NCI-H1048 (cell line): Measurements from ENCODE around the gene SHPK.
"Not testable (repeated sequence)": the region's sequence is repeated elsewhere in the genome, so short reads cannot be mapped to it uniquely, and the experiment has no call there.

ENCODE experiments used
- DNase-seq: peaks from one replicate; lab custom pipeline; 2025; lab: John Stamatoyannopoulos, UW

Gene SHPK

DNA sequence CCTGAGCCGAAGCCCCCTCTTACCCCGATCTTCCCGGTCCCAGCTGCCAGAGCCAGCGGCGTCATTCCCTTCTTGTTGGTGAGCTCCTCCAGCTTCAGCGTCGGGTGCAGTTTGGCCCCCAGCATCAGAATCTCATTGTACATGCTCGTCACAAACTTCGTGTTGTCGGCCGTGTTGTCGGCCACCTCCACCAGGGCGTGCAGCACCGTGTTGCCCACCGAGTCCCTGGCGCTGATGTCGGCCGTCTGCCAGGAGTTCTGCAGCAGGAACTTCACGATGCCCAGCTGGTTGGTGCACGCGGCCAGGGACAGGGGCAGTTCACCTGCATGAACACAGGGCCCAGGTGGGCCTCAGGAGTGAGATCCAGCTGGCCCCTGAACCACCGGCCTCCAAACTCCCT, 46.3 kb downstream of the SHPK start:
- no peak for DNase-seq

DNA sequence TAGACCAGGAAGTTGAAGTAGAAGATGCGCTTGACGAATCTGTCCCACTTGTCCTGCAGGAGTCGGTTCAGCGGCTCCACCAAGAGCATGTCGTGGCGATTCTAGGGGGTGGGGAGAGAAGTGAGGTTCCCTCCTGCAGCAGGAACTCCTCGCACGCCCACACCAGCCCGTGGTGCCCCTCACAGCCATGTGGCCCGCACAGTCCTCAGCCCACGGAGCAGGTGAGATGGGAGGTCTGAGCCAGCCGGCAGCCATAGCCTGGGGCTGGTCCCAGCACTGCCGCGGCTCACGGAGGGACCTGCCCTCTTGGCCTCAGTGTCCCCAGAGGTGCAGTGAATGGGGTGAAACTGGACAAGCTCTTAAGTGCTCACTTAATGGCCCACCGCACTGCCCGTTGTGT, 50.2 kb downstream of the SHPK start:
- no peak for DNase-seq

DNA sequence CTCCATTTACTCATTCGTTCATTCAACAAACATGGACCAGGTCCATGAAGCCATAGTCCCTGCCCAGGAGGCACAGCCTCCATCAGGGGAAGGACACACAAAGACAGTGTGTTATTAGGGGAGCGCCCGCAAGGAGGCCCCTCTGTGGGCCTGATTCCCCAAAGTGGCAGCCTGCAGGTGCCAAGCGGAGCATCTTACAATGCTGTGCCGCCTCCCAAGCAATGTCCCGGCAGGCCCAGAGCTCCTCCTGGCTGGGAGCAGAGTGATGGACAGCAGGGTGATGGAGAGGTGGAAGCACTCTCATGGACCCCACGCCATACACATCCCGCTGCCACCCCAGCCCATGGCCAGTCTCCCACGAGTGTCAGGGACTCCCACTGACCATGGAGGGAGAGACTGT, 52.6 kb downstream of the SHPK start:
- DNase-seq = no peak

DNA sequence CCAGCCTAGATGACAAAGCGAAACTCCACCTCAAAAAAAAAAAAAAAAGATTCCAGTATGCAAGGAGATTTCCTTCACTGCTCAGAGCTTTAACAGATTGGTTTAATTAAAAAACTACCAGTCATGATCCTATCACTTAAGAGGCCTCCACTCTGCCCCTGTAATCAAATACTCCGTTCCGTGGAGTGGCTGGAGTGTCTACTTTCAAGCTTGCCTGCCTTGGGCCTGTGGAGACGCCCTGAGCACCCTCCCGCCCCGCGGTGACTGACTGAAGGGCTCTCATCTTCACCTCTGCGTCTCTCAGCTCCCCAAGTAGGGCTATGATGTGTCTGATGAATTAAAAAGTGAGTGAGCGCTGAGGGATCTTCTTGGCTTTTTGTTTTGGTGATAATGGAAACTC, 53.1 kb downstream of the SHPK start:
- DNase-seq = no peak

- DNase-seq = not testable (repeated sequence)
Observed at GRCh38 chr17:3578667-3579066, 57.4 kb downstream of the SHPK start.

DNA sequence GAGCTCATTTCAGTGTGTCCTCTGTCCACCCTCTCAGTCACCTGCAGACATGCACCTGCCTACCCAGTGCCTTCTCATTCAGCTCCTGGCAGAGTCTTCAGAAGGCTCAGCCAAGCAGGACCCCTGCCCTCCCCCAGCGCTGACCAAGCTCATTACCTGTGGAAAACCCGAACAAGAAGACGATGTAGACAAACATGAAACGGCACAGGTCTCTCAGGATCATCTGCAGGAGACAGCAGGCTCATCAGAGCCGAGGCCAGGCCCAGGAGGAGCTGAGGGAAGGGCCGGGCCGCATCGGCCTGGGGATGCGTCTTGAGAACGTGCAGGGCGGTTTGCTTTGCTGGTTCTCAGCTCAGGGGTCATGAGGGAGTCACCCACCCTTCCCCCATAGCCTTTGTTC, 59.1 kb downstream of the SHPK start:
- no peak for DNase-seq

DNA sequence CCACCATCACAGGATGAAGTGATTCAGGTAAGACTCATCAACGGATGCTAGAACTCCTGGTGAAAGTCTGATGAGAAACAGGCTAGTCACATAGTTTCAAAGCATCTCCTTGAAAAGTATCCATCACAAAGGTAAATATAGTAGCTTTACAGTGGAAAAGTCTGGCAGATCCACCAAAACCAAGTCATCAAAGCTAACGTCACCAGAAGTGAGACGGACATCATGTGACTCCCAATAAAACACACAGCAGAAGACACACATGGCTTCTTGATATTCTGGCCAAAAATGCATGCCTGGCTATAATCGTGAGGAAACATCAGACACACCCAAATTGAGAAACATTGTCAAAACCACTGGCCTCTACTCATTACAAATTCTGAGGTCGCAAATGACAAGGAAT, 60.5 kb downstream of the SHPK start:
- DNase-seq = no peak

DNA sequence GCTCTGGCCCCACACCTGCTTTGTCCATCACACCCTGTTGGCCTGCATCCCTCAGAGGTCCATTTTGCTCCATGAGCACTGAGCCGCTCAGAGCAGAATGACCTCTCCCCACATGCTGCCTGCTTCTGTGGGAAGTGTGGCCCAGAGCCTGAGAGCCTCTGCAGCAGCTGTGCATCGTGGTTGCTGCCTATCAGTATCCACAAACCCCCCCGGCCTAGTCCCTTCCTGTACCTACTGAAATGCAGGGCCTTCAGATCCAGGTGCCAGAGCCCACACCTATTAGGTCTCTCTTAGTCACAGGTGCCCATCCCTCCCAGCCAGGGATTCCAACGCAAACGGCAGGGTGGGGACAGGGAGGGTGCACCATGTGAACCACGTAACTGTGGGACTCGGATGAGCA, 61.8 kb downstream of the SHPK start:
- DNase-seq = no peak

- DNase-seq = no peak
Observed at GRCh38 chr17:3573246-3574100, 62.6 kb downstream of the SHPK start.

DNA sequence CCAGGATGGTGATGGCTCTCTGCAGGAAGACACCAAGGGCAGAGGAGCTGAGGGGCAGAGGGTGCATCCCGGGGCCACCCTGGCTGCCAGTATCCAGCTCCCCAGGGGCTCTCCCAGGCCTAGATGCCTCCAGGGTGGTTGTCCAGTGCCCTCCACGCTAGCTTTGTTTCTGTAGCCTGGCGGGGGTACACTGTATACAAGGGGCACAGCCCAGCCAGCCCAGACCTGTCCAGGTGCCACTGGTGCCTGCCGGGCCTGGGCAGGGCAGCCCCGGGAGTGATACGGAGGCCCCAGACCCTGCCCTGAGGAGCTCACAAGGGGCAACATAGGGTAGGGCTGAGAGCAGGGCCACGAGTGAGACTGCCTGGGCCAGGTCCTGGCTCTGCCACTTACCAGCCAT, 63.8 kb downstream of the SHPK start:
- DNase-seq = no peak

DNA sequence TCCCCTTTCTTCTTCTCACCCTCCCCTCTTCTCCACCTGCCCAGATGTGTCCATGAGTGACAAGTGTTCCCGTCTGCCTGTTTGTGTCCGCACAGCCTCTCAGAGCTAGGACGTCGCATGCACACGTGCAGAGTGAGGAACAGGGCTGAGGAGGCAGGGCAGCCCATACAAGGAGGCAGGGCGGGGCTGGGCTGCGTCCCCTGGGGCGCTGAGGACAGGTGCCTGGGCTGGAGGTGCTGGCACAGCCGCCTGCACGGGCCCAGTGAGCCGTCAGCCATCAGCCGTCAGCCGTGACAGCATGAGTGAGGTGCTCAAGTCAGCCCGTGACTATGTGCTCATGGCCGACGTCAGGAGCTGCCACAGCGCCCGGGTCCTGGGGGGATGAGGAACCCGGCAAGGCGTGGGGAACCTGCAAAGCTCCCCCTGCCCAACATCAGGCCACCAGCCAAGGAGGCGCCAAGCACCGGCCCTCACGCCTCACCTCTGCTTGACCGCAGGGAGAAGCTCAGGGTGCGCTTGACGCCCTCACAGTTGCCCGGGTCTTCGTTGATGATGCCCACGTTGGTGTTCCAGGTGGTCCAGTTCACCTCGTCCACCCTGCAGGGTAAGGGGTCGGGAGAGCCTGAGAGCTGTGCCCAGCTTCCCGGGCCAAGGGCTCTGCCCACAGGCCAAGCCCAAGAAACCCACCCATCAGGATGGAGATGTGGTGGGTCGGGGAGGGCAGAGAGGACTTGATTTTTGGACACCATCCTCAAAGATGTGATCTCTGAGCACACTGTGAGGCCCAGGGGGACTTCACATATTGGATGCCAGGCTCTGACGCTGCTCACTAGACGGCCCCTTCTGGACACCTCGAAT, 64.8 kb downstream of the SHPK start:
- DNase-seq = no peak

- no peak for DNase-seq
Observed at GRCh38 chr17:3569534-3570137, 66.4 kb downstream of the SHPK start.

DNA sequence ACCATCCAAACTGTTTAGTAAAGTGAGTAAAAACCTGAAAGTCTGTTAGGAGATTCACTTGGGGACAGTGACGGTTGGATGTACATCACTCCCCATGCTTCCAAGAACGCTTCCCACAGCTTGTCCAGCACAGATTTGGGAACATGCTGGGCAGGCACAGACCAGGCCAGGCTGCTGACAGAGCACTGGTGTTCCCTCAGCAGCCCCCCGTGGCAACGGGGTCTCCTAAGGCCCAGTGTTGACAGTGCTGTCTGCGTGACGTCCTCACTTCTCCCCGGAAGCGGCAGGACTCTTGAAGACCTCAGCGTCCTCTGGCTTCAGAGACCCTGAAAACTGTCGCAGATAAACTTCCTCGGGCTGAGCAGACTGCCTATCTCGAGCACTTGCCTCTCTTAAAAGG, 69.5 kb downstream of the SHPK start:
- DNase-seq = no peak

DNA sequence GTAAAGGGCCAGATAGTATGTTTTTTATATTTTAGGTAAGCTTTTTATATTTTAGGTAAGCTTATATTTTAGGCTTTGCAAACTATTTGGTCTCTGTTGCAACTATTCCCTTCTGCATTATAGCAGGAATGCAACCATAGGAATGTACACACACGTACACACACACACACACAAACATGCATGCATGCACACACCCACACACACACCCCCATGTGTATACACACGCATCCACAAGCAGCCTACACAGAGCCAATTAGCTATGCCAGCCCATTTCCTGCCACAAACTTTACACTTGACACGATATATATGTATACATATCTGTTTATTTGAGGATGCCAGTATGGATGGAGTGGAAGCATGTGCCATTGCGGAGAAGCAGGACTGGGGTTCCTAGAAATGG, 70.9 kb downstream of the SHPK start:
- no peak for DNase-seq

DNA sequence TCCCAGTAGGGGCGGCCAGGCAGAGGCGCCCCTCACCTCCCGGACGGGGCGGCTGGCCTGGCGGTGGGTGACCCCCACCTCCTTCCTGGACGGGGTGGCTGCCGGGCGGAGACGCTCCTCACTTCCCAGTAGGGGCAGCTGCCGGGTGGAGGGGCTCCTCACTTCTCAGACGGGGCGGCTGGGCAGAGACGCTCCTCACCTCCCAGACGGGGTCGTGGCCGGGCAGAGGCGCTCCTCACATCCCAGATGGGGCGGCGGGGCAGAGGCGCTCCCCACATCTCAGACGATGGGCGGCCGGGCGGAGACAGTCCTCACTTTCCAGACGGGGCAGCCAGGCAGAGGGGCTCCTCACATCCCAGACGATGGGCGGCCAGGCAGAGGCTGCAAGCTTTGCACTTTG, 71.8 kb downstream of the SHPK start:
- DNase-seq = not testable (repeated sequence)

DNA sequence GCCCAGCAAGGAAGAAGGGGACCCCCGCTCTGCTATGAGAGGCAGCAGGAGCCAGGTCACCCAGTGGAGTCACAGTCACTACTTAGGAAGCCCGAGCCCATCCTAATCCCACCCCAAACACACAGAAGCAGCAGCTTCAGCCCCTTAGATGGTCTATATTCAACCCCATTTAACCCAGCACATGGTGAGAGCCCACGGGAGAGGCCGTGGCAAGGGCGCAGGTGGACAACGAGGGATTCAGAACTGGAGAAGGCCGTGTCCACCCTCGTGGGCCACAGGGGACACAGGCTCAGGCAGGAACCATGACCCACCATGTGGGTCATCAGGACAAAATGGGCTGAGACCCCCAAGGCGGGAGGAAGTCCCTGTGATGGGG, 76.8 kb downstream of the SHPK start:
- no peak for DNase-seq

DNA sequence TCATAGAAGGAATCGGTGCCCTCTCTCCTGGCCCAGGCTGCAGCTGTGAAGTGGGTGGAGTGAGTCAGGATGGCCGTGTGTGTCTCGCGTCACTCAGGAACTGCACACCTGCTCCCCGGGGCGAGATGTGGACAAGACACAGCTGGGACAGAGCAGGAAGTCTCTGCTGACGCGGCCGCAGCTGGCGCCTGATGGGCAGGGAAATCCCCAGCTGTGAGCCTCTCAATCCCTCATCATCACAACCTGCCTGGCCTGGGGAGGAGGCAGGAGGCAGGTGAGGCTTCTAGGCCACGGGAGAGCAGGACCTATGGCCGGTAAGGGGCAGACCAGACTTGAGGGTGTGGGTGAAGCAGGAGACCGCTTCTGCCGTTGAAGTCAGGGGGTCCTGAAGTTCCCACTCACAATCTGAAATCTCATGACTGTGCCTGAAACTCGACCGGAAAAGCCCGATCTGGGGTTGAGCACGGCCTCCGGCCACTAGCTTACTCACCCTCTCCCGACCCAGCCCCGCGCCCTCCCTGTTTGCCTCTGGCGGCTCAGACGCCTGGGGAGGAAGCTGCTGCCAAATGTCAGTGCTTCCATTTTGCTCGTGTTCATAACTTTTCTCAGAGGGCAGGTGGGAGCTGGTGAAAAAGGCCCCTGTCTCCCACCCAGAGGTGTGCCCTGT, 77.3 kb downstream of the SHPK start:
- no peak for DNase-seq
